CD14-positive monocyte (primary cell): ENCODE data around the gene MT1X. TPM values are rescaled to one million over a fixed set of nuclear protein-coding genes. Genes with fewer than 3 reads are reported as not detected.

Experiments used
- DNase-seq, 3 donors: peaks; one replicate each; pipeline ENCODE4 v3.0.0-alpha.2; 2011 to 2022
- H2AFZ ChIP-seq: 2 replicates; pipeline ENCODE4 v1.6.0; 2012; ENCODE audit warnings: mild to moderate bottlenecking, low read depth, low read length, inconsistent platforms; ENCODE audit not compliant: insufficient read depth, poor library complexity, severe bottlenecking
- H3K27ac ChIP-seq, 2 donors: 1 replicate in 1 of 2; 2 replicates in 1 of 2; pipeline ENCODE4 v1.5.1; 2012 to 2013; ENCODE audit warnings: low read length in 2 of 2, control low read depth in 1 of 2, inconsistent platforms in 1 of 2, low read depth in 1 of 2, mild to moderate bottlenecking in 1 of 2
- H3K27me3 ChIP-seq, 2 donors: one replicate each; pipeline versions ENCODE4 v1.6.0 to v1.6.1; 2011 to 2013; ENCODE audit warnings: low read length in 2 of 2; ENCODE audit not compliant: control insufficient read depth in 2 of 2, insufficient read depth in 2 of 2
- H3K36me3 ChIP-seq, 2 donors: replicated peaks in 1 of 2; 1 replicate in 1 of 2; 2 replicates in 1 of 2; pipeline versions ENCODE4 v1.5.1 to v1.6.1; 2012 to 2013; ENCODE audit warnings: low read length in 2 of 2, control low read depth in 1 of 2, inconsistent platforms in 1 of 2, mild to moderate bottlenecking in 1 of 2; ENCODE audit not compliant: insufficient read depth in 2 of 2, control insufficient read depth in 1 of 2
- H3K4me1 ChIP-seq, 2 donors: 1 replicate in 1 of 2; 2 replicates in 1 of 2; pipeline versions ENCODE4 v1.5.1 to v1.6.1; 2012 to 2013; ENCODE audit warnings: low read length in 2 of 2, control low read depth in 1 of 2, inconsistent platforms in 1 of 2, mild to moderate bottlenecking in 1 of 2, moderate library complexity in 1 of 2; ENCODE audit not compliant: insufficient read depth in 2 of 2, control insufficient read depth in 1 of 2
- H3K4me2 ChIP-seq: replicated peaks from 2 replicates; pipeline ENCODE3; 2012; ENCODE audit warnings: low read length, moderate library complexity, mild to moderate bottlenecking; ENCODE audit not compliant: poor library complexity, severe bottlenecking; ENCODE audit errors: extremely low read depth
- H3K4me3 ChIP-seq, 3 experiments: fragments of 200-600 bp in 1 of 3; sonication (generic) in 1 of 3; replicated peaks in 1 of 3; 1 replicate in 2 of 3; 2 replicates in 1 of 3; pipeline ENCODE4 v1.5.1; 2011 to 2013; ENCODE audit warnings: low read length in 3 of 3, mild to moderate bottlenecking in 3 of 3, control low read depth in 2 of 3, low read depth in 2 of 3, inconsistent platforms in 1 of 3, moderate library complexity in 1 of 3
- H3K79me2 ChIP-seq: 2 replicates; pipeline ENCODE4 v1.6.0; 2012; ENCODE audit warnings: mild to moderate bottlenecking, control low read depth, inconsistent platforms, low read length, moderate library complexity; ENCODE audit not compliant: insufficient read depth
- H3K9ac ChIP-seq: 2 replicates; pipeline ENCODE4 v1.6.0; 2017; ENCODE audit warnings: low read length, mild to moderate bottlenecking; ENCODE audit not compliant: insufficient read depth, poor library complexity, severe bottlenecking
- H3K9me3 ChIP-seq, 2 donors: replicated peaks in 1 of 2; 1 replicate in 1 of 2; 2 replicates in 1 of 2; pipeline versions ENCODE4 v1.5.1 to v1.6.1; 2012 to 2013; ENCODE audit warnings: low read length in 2 of 2, control low read depth in 1 of 2; ENCODE audit not compliant: control insufficient read depth in 1 of 2, insufficient read depth in 1 of 2
- H4K20me1 ChIP-seq: 2 replicates; pipeline ENCODE4 v1.6.0; 2012; ENCODE audit warnings: mild to moderate bottlenecking, low read length, control low read depth, moderate library complexity; ENCODE audit not compliant: insufficient read depth
- H3K27ac Mint-ChIP-seq, 7 donors: one replicate each; pipeline ENCODE4 v1.8.0; 2020; ENCODE audit warnings: mild to moderate bottlenecking in 7 of 7, mixed read lengths in 7 of 7, moderate library complexity in 6 of 7, inconsistent platforms in 2 of 7
- H3K27me3 Mint-ChIP-seq, 3 donors: one replicate each; pipeline ENCODE4 v1.8.0; 2021 to 2022; ENCODE audit warnings: low read depth in 3 of 3, mild to moderate bottlenecking in 3 of 3, mixed read lengths in 3 of 3, moderate library complexity in 3 of 3, inconsistent platforms in 1 of 3
- H3K36me3 Mint-ChIP-seq, 2 donors: one replicate each; pipeline ENCODE4 v1.8.0; 2020; ENCODE audit warnings: mixed read lengths in 2 of 2, inconsistent platforms in 1 of 2, mild to moderate bottlenecking in 1 of 2
- H3K4me1 Mint-ChIP-seq: one replicate; pipeline ENCODE4 v1.8.0; 2020; ENCODE audit warnings: mild to moderate bottlenecking, mixed read lengths
- H3K4me3 Mint-ChIP-seq, 2 donors: one replicate each; pipeline ENCODE4 v1.8.0; 2020; ENCODE audit warnings: mild to moderate bottlenecking in 2 of 2, mixed read lengths in 2 of 2, moderate library complexity in 1 of 2
- H3K9me3 Mint-ChIP-seq, 7 donors: one replicate each; pipeline ENCODE4 v1.8.0; 2020 to 2022; ENCODE audit warnings: mixed read lengths in 7 of 7, mild to moderate bottlenecking in 6 of 7, moderate library complexity in 6 of 7, inconsistent platforms in 2 of 7
- WGBS: methylation state at CpG from one replicate; pipeline ENCODE4 v1.1.5; 2013; ENCODE audit warnings: missing lambda C conversion rate; ENCODE audit not compliant: insufficient coverage; 5-methylcytosine and 5-hydroxymethylcytosine counted together
- intact Hi-C, 2 donors: fragments of 100-400 bp; cut with micrococcal nuclease; formaldehyde crosslinking; loops; one replicate each; pipeline versions ENCODE4 v1.15.0 to v1.15.1; 2023
- polyA plus RNA-seq, 3 donors: library from polyadenylated mRNA; depleted of rRNA in 1 of 3; unstranded in 2 of 3; stranded (reverse) in 1 of 3; fragments of 300-500 nt in 2 of 3; fragments of >200 nt in 1 of 3; fragmentation: Illumina TruSeq in 2 of 3; gene quantifications; 1 replicate in 2 of 3; 2 replicates in 1 of 3; pipeline ENCODE4 v1.2.3, GENCODE V29; 2012 to 2021
- TF ChIP-seq, protein P1 (sequence below): fragments of 200-600 bp; IDR thresholded peaks from one replicate; pipeline ENCODE4 v1.8.0; 2022; ENCODE audit warnings: antibody characterized with exemption, mild to moderate bottlenecking

The MT1X gene
- polyA plus RNA-seq, 3 donors, result 34.5 to 87.9 (median 55.4) TPM

DNA sequence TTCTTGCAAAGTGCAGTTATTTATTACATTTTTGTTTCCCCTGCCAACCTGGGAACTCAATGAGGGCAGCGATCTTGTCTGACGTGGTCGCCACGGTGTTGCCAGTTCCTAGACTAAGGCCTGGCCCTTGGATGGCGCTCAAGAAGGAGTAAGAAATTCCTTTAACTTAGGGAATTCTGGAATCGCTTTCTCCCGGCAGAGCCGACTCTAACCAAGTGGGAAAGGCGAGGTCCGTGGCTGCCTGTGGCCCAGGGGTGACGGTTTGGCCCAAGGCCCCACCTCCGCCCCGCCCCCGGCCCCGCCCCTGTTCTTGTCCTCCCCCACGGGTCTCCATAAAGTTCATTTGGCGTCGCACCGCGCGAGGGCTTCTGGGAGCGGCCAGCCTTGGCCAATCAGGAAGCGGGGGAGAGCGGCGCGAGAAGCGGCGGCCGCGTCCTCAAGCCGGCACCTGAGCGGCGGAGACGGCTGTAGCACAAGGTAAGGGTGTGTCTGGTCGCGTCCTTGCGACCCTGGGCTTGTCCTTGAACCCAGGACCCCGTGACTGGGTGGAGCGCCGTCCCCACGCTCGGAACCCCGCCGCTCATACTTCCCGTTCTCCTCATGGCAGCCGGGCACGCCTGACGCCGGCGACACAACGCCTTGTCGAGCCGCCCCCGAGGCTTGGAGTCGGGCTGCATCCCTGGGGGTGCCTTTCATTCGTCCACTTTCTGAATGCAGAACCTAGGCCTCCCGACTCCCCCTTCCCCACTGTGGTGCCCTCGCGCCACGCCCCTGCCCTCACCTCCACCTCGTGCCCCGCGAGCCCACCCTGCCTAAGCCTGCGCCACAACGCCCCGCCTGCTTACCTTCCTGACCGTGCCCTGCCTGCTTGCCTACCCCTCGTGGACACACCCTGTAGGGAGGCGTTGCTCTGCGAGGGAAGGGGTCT lies 47.7 kb downstream of the MT1X start, which contains the start of gene NUP93:
Gene NUP93 (plus strand): TSS at position 395 of the 928 bp plus-strand sequence. CDS start 18,119 bp downstream, outside the sequence.
- no peaks in the 10 kb centered on the region for H3K9me3 ChIP-seq
- H3K27me3 ChIP-seq, result no peaks in the 10 kb centered on the region
- H2AFZ ChIP-seq, result peak within 1 kb of the TSS; percentile 93
- Mint-ChIP-seq H3K9me3 (no peaks in the 10 kb centered on the region), H3K4me3 (peak within 1 kb of the TSS; percentile 89 to 95), H3K27me3 (peaks cover 0 to 2% (median 2%) of the 10 kb centered on the region in 3 donors), H3K36me3 (no peaks in the 10 kb centered on the region), H3K4me1 (peaks cover 20% of the 10 kb centered on the region), H3K27ac (peak within 1 kb of the TSS; percentile 84 to 94 (median 88))
- TF ChIP-seq, protein P1, sequence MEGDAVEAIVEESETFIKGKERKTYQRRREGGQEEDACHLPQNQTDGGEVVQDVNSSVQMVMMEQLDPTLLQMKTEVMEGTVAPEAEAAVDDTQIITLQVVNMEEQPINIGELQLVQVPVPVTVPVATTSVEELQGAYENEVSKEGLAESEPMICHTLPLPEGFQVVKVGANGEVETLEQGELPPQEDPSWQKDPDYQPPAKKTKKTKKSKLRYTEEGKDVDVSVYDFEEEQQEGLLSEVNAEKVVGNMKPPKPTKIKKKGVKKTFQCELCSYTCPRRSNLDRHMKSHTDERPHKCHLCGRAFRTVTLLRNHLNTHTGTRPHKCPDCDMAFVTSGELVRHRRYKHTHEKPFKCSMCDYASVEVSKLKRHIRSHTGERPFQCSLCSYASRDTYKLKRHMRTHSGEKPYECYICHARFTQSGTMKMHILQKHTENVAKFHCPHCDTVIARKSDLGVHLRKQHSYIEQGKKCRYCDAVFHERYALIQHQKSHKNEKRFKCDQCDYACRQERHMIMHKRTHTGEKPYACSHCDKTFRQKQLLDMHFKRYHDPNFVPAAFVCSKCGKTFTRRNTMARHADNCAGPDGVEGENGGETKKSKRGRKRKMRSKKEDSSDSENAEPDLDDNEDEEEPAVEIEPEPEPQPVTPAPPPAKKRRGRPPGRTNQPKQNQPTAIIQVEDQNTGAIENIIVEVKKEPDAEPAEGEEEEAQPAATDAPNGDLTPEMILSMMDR, result no peak
- peak; percentile 81 to 85 (median 85) for DNase-seq
- intact Hi-C loops, result loop anchor here in 1 of 2 donors (2.0 kb wide), 1 partner anchor 279 kb away; the partner anchor contains the start of genes NUDT21 and OGFOD1
- under 1% methylated on average over 59 of the region's 70 CpGs for WGBS
- peaks cover 50% of the 10 kb centered on the region for H3K79me2 ChIP-seq
- H3K4me2 ChIP-seq, result peak within 1 kb of the TSS; percentile 94
- peak within 1 kb of the TSS; percentile 80 to 95 (median 91) for H3K4me3 ChIP-seq
- H3K4me1 ChIP-seq, result peaks cover 19 to 37% of the 10 kb centered on the region in 2 donors
- peak within 1 kb of the TSS; percentile 65 to 92 for H3K27ac ChIP-seq
- H4K20me1 ChIP-seq, result peaks cover 14% of the 10 kb centered on the region
- H3K9ac ChIP-seq, result peak within 1 kb of the TSS; percentile 87
- H3K36me3 ChIP-seq, result no peaks in the 10 kb centered on the region

DNA sequence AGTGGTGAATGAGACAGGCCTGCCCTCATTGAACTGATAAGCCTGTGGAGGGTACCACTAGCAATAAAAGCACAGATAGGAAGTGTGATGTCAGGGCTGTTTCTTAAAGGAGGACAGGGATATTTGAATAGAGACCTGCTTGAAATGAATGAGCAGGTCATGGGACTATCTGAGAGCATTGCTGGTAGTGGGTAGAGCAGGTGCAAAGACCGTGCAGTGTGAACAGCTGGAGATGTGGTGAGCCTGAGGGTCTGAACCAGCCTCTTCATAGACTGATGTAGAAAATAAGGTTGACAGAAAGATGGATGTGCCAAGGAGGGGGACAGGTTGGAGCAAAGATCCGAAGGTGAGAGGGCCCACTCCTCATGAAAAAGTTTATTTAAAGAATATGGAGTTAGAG lies 50.1 kb downstream of the MT1X start:
- TF ChIP-seq, protein P1, result no peak
- H3K9me3 ChIP-seq, result no peaks in the 10 kb centered on the region
- Mint-ChIP-seq H3K36me3 (peaks cover 6 to 7% of the 10 kb centered on the region in 2 donors), H3K4me3 (no peak overlapping the region), H3K4me1 (peaks cover 21% of the 10 kb centered on the region), H3K27me3 (no peaks in the 10 kb centered on the region), H3K9me3 (no peaks in the 10 kb centered on the region), H3K27ac (no peak overlapping the region)
- no peak overlapping the region for H2AFZ ChIP-seq
- H3K27ac ChIP-seq, result no peak overlapping the region
- no peak for DNase-seq
- WGBS, result 100% methylated on average over 1 of the region's 2 CpGs
- no peaks in the 10 kb centered on the region for H3K27me3 ChIP-seq
- peaks cover 72% of the 10 kb centered on the region for H3K79me2 ChIP-seq
- intact Hi-C loops, result no loop called here
- peaks cover 31% of the 10 kb centered on the region for H4K20me1 ChIP-seq
- H3K4me3 ChIP-seq, result no peak overlapping the region
- H3K9ac ChIP-seq, result no peak overlapping the region
- no peaks in the 10 kb centered on the region for H3K36me3 ChIP-seq
- H3K4me1 ChIP-seq, result peaks cover 32 to 52% of the 10 kb centered on the region in 2 donors
- no peak overlapping the region for H3K4me2 ChIP-seq
